Measurements from ENCODE around the gene CCDC117.

GRCh38 chr22:28813772-28814518, 41.5 kb downstream of the CCDC117 start:
- no peak for TF ChIP-seq CTCF (IDR thresholded peaks at IDR 0.05)
- TF ChIP-seq SIN3A (IDR thresholded peaks at IDR 0.05; ENCODE audit: borderline replicate concordance, insufficient read depth, low read depth, low read length) = no peak
- TF ChIP-seq POLR2AphosphoS5 (IDR thresholded peaks at IDR 0.05; ENCODE audit: low read depth, low read length) = no peak
- TF ChIP-seq REST (IDR thresholded peaks at IDR 0.05; ENCODE audit: insufficient read depth in 1 of 2, low read depth in 2 of 2, low read length in 1 of 2) = no peak

Data from Panc1 (cell line).